SK-N-SH (cell line): ENCODE data around the gene TSPAN32. TPM values are rescaled to one million over a fixed set of nuclear protein-coding genes. Genes with fewer than 3 reads are reported as not detected.
"Not testable (repeated sequence)": the region's sequence is repeated elsewhere in the genome, so short reads cannot be mapped to it uniquely, and the experiment has no call there.

ENCODE experiments used
- CTCF ChIA-PET: fragments of 300-600, 350-600 bp; formaldehyde crosslinking; extraction: SDS; loops from one replicate; lab custom pipeline; 2021; lab: Yijun Ruan, JAX
- POLR2A ChIA-PET: fragments of 350-600 bp; sonication (Branson Sonifier 250); formaldehyde crosslinking; extraction: SDS; loops from one replicate; lab custom pipeline; 2020; ENCODE audit warnings: antibody characterized with exemption, inconsistent platforms; lab: Yijun Ruan, JAX
- DNase-seq: peaks from one replicate; pipeline ENCODE4 v3.0.0; 2012
- H2AFZ ChIP-seq: fragments of 200-600 bp; sonication (generic); 2 replicates; pipeline ENCODE4 v1.8.1; 2016; ENCODE audit warnings: antibody characterized with exemption, mild to moderate bottlenecking, low read depth
- H3F3A ChIP-seq: fragments of 200-600 bp; sonication (generic); replicated peaks from 2 replicates; pipeline ENCODE3; 2016; ENCODE audit warnings: antibody characterized with exemption, mild to moderate bottlenecking; ENCODE audit not compliant: insufficient read depth
- H3K27ac ChIP-seq, 2 experiments: fragments of 200-500 bp in 1 of 2; fragments of 200-600 bp in 1 of 2; sonication (Bioruptor generic) in 1 of 2; sonication (generic), shearing (Covaris generic) in 1 of 2; 2 replicates each; pipeline versions ENCODE4 v1.5.1 to v1.6.1; 2014 to 2016; ENCODE audit warnings: low read depth in 2 of 2, inconsistent platforms in 1 of 2, low read length in 1 of 2, mild to moderate bottlenecking in 1 of 2, mixed read lengths in 1 of 2
- H3K27me3 ChIP-seq: fragments of 200-600 bp; sonication (generic), shearing (Covaris generic); 2 replicates; pipeline ENCODE4 v1.6.1; 2016; ENCODE audit warnings: mixed run types; ENCODE audit not compliant: insufficient read depth
- H3K36me3 ChIP-seq, 2 experiments: fragments of 200-500 bp in 1 of 2; fragments of 200-600 bp in 1 of 2; sonication (Bioruptor generic) in 1 of 2; sonication (generic) in 1 of 2; replicated peaks in 1 of 2; 2 replicates each; pipeline versions ENCODE3 to v1.5.1; 2014 to 2016; ENCODE audit warnings: low read length in 1 of 2, mild to moderate bottlenecking in 1 of 2; ENCODE audit not compliant: insufficient read depth in 2 of 2, control insufficient read depth in 1 of 2
- H3K4me1 ChIP-seq, 2 experiments: fragments of 200-500 bp in 1 of 2; fragments of 200-600 bp in 1 of 2; sonication (Bioruptor generic) in 1 of 2; sonication (generic), shearing (Covaris generic) in 1 of 2; 2 replicates each; pipeline versions ENCODE4 v1.5.1 to v1.6.1; 2014 to 2016; ENCODE audit warnings: low read depth in 1 of 2, low read length in 1 of 2, mixed run types in 1 of 2; ENCODE audit not compliant: insufficient read depth in 2 of 2, control insufficient read depth in 1 of 2
- H3K4me2 ChIP-seq: fragments of 200-600 bp; sonication (generic), shearing (Covaris generic); 2 replicates; pipeline ENCODE4 v1.6.1; 2017; ENCODE audit warnings: mixed run types
- H3K4me3 ChIP-seq, 2 experiments: fragments of 200-500 bp in 1 of 2; fragments of 200-600 bp in 1 of 2; sonication (Bioruptor generic) in 1 of 2; sonication (generic), shearing (Covaris generic) in 1 of 2; 2 replicates each; pipeline versions ENCODE4 v1.5.1 to v1.8.1; 2014 to 2016; ENCODE audit warnings: low read depth in 2 of 2, inconsistent platforms in 1 of 2, low read length in 1 of 2, mild to moderate bottlenecking in 1 of 2, mixed read lengths in 1 of 2, moderate library complexity in 1 of 2
- H3K79me2 ChIP-seq: fragments of 200-600 bp; sonication (generic); 2 replicates; pipeline ENCODE4 v1.8.1; 2017; ENCODE audit warnings: mild to moderate bottlenecking; ENCODE audit not compliant: insufficient read depth
- H3K9ac ChIP-seq: fragments of 200-600 bp; sonication (generic); 2 replicates; pipeline ENCODE4 v1.6.1; 2017; ENCODE audit warnings: mixed run types
- H3K9me2 ChIP-seq: fragments of 200-600 bp; sonication (generic); 2 replicates; pipeline ENCODE4 v1.6.1; 2017; ENCODE audit warnings: mixed run types
- H3K9me3 ChIP-seq: fragments of 200-600 bp; sonication (generic); 2 replicates; pipeline ENCODE4 v1.6.1; 2017; ENCODE audit warnings: mixed run types, mild to moderate bottlenecking, moderate library complexity
- H4K20me1 ChIP-seq: fragments of 200-600 bp; sonication (generic); 2 replicates; pipeline ENCODE4 v1.6.1; 2017; ENCODE audit warnings: mild to moderate bottlenecking, mixed run types; ENCODE audit not compliant: insufficient read depth
- ELF1 ChIP-seq: IDR thresholded peaks from 2 replicates; pipeline ENCODE4 v1.4.0; 2012
- FOXM1 ChIP-seq: IDR thresholded peaks from 2 replicates; pipeline ENCODE4 v1.4.0; 2012; ENCODE audit warnings: low read depth, mild to moderate bottlenecking
- GATA2 ChIP-seq: sonication (generic); formaldehyde crosslinking; IDR thresholded peaks from 2 replicates; pipeline ENCODE4 v1.5.0; 2020; ENCODE audit warnings: mild to moderate bottlenecking, missing genetic modification reagents
- JUND ChIP-seq: IDR thresholded peaks from 2 replicates; pipeline ENCODE4 v1.4.0; 2012
- MEF2A ChIP-seq: IDR thresholded peaks from 2 replicates; pipeline ENCODE4 v1.4.0; 2012; ENCODE audit warnings: low read depth, borderline replicate concordance
- MXI1 ChIP-seq: IDR thresholded peaks from 2 replicates; pipeline ENCODE4 v1.6.1; 2012; ENCODE audit warnings: mild to moderate bottlenecking, low read depth, low read length, improper control_type of control experiment
- NFIC ChIP-seq: IDR thresholded peaks from 2 replicates; pipeline ENCODE4 v1.4.0; 2012; ENCODE audit warnings: borderline replicate concordance
- NRF1 ChIP-seq: IDR thresholded peaks from 2 replicates; pipeline ENCODE4 v1.6.1; 2012; ENCODE audit warnings: low read depth, mild to moderate bottlenecking, low read length
- POLR2AphosphoS5 ChIP-seq: IDR thresholded peaks from 2 replicates; pipeline ENCODE4 v1.6.1; 2012; ENCODE audit warnings: low read depth, low read length
- RAD21 ChIP-seq: IDR thresholded peaks from 2 replicates; pipeline ENCODE4 v1.6.1; 2012; ENCODE audit warnings: mild to moderate bottlenecking, low read length
- RCOR1 ChIP-seq: fragments of 150-350 bp; IDR thresholded peaks from 2 replicates; pipeline ENCODE4 v1.6.1; 2017; ENCODE audit warnings: antibody characterized with exemption, low read length
- TAF1 ChIP-seq: IDR thresholded peaks from 2 replicates; pipeline ENCODE4 v1.6.1; 2012; ENCODE audit warnings: low read depth, mild to moderate bottlenecking, low read length, moderate library complexity, borderline replicate concordance
- TEAD4 ChIP-seq: IDR thresholded peaks from 2 replicates; pipeline ENCODE4 v1.4.0; 2012; ENCODE audit warnings: mild to moderate bottlenecking, borderline replicate concordance; ENCODE audit not compliant: insufficient read depth
- WGBS: methylation state at CpG from one replicate; pipeline ENCODE4 v1.1.6; 2017; ENCODE audit warnings: low lambda C conversion rate; 5-methylcytosine and 5-hydroxymethylcytosine counted together
- polyA plus RNA-seq, 3 experiments: library from polyadenylated mRNA; depleted of rRNA; stranded (reverse); fragments of >200 nt; gene quantifications; 2 replicates each; pipeline ENCODE4 v1.2.3, GENCODE V29; 2012
- TF ChIP-seq, protein P1 (sequence below): fragments of 200-600 bp; sonication (generic); IDR thresholded peaks from 2 replicates; pipeline ENCODE4 v1.6.1; 2017; ENCODE audit warnings: antibody characterized with exemption, mild to moderate bottlenecking, moderate library complexity
- TF ChIP-seq, protein P2 (sequence below): IDR thresholded peaks from 2 replicates; pipeline ENCODE4 v1.4.0; 2012; ENCODE audit warnings: low read depth, borderline replicate concordance
- TF ChIP-seq, protein P3 (sequence below): IDR thresholded peaks from 2 replicates; pipeline ENCODE4; 2012

The TSPAN32 gene
- polyA plus RNA-seq, 1 of the 3 experiments (the other 2 are of a cell fraction) = 0.12 TPM

DNA sequence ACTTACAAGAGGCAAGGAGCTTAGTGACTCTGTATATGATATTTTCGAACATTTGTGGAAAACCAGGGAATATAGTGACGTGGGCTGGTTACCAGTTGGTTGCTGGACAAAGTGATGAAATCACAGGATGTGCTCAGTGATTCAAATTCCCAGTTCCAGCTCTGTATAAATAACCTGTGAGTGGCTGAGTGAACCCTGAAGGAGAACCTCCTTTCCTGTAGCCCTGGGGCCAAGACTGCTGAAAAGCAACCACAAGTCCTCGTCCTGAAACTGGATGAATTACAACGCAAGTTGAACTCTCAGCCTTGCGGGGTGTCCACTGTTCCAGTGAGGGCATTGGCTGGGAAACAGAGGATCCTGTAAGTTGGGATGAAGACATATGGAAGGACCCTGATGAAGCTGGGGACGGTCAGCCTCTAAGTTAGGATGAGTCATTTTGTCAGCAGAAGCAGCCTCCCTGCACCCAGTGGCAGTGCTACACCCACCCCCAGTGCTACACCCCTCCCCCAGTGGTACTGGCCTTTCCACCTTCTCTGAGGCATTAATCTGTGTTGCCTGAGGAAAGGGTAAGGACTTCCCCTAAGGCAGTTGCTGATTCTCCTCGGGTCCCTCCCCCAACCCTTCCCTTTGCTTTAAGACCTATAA, 53.3 kb downstream of the TSPAN32 start:
- no peaks in the 10 kb centered on the region for H3K9me3 ChIP-seq
- H3K4me1 ChIP-seq = no peaks in the 10 kb centered on the region
- 52% methylated on average over 7 of the region's 7 CpGs for WGBS
- H3K27me3 ChIP-seq = no peaks in the 10 kb centered on the region
- H3K4me3 ChIP-seq = no peak overlapping the region
- no peaks in the 10 kb centered on the region for H3F3A ChIP-seq
- TF ChIP-seq, protein P1, sequence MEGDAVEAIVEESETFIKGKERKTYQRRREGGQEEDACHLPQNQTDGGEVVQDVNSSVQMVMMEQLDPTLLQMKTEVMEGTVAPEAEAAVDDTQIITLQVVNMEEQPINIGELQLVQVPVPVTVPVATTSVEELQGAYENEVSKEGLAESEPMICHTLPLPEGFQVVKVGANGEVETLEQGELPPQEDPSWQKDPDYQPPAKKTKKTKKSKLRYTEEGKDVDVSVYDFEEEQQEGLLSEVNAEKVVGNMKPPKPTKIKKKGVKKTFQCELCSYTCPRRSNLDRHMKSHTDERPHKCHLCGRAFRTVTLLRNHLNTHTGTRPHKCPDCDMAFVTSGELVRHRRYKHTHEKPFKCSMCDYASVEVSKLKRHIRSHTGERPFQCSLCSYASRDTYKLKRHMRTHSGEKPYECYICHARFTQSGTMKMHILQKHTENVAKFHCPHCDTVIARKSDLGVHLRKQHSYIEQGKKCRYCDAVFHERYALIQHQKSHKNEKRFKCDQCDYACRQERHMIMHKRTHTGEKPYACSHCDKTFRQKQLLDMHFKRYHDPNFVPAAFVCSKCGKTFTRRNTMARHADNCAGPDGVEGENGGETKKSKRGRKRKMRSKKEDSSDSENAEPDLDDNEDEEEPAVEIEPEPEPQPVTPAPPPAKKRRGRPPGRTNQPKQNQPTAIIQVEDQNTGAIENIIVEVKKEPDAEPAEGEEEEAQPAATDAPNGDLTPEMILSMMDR = no peak
- TF ChIP-seq GATA2 (CRISPR knock-in tag) (no peak), ELF1 (no peak), JUND (no peak), TAF1 (no peak), RAD21 (no peak)
- no peaks in the 10 kb centered on the region for H3K9me2 ChIP-seq
- no peaks in the 10 kb centered on the region for H4K20me1 ChIP-seq
- no peak overlapping the region for H2AFZ ChIP-seq
- DNase-seq = no peak
- H3K4me2 ChIP-seq = no peak overlapping the region
- no peak overlapping the region for H3K9ac ChIP-seq
- no peak overlapping the region for H3K27ac ChIP-seq
- H3K36me3 ChIP-seq = no peaks in the 10 kb centered on the region
- CTCF ChIA-PET = interaction anchor here (1.0 kb wide), 1 partner anchor 64 kb away, joined by 3 read pairs; no protein-coding TSS in a partner anchor
- POLR2A ChIA-PET = no interaction called here
- H3K79me2 ChIP-seq = no peaks in the 10 kb centered on the region

DNA sequence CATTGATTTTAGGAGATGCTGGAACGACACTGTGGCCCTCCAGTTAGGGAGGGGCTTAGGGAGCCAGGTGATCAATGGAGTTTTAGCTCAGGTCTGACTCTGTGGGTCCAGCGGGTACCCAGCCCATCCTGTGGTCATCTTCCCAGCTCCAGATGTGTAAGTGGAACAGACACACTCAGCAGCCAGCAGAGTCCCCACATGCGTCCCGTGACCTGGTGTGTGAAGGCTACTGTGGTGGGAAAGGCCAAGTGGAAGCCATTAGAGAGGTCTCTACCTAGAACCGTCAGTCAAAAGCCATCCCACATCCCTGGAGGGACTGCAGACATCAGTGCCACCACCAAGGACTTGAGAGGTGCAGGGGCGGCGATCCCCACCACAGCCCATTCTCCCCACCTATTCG, 55.4 kb downstream of the TSPAN32 start:
- H3K79me2 ChIP-seq = no peaks in the 10 kb centered on the region
- no peak overlapping the region for H2AFZ ChIP-seq
- no peak overlapping the region for H3K4me2 ChIP-seq
- DNase-seq = no peak
- 13% methylated on average over 4 of the region's 8 CpGs for WGBS
- H3K27me3 ChIP-seq = no peaks in the 10 kb centered on the region
- H3K4me1 ChIP-seq = no peaks in the 10 kb centered on the region
- no peaks in the 10 kb centered on the region for H3K9me3 ChIP-seq
- no peak overlapping the region for H3K27ac ChIP-seq
- H4K20me1 ChIP-seq = no peaks in the 10 kb centered on the region
- H3K9ac ChIP-seq = no peak overlapping the region
- no peaks in the 10 kb centered on the region for H3K9me2 ChIP-seq
- POLR2A ChIA-PET = no interaction called here
- TF ChIP-seq MEF2A (no peak), NRF1 (no peak), NFIC (no peak), FOXM1 (no peak), POLR2AphosphoS5 (no peak), TEAD4 (no peak), RCOR1 (no peak), MXI1 (no peak)
- TF ChIP-seq, protein P2, sequence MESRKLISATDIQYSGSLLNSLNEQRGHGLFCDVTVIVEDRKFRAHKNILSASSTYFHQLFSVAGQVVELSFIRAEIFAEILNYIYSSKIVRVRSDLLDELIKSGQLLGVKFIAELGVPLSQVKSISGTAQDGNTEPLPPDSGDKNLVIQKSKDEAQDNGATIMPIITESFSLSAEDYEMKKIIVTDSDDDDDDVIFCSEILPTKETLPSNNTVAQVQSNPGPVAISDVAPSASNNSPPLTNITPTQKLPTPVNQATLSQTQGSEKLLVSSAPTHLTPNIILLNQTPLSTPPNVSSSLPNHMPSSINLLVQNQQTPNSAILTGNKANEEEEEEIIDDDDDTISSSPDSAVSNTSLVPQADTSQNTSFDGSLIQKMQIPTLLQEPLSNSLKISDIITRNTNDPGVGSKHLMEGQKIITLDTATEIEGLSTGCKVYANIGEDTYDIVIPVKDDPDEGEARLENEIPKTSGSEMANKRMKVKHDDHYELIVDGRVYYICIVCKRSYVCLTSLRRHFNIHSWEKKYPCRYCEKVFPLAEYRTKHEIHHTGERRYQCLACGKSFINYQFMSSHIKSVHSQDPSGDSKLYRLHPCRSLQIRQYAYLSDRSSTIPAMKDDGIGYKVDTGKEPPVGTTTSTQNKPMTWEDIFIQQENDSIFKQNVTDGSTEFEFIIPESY = no peak
- TF ChIP-seq, protein P3, sequence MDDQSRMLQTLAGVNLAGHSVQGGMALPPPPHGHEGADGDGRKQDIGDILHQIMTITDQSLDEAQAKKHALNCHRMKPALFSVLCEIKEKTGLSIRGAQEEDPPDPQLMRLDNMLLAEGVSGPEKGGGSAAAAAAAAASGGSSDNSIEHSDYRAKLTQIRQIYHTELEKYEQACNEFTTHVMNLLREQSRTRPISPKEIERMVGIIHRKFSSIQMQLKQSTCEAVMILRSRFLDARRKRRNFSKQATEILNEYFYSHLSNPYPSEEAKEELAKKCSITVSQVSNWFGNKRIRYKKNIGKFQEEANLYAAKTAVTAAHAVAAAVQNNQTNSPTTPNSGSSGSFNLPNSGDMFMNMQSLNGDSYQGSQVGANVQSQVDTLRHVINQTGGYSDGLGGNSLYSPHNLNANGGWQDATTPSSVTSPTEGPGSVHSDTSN = no peak
- H3K36me3 ChIP-seq = no peaks in the 10 kb centered on the region
- no peaks in the 10 kb centered on the region for H3F3A ChIP-seq
- H3K4me3 ChIP-seq = no peak overlapping the region
- CTCF ChIA-PET = no interaction called here

DNA sequence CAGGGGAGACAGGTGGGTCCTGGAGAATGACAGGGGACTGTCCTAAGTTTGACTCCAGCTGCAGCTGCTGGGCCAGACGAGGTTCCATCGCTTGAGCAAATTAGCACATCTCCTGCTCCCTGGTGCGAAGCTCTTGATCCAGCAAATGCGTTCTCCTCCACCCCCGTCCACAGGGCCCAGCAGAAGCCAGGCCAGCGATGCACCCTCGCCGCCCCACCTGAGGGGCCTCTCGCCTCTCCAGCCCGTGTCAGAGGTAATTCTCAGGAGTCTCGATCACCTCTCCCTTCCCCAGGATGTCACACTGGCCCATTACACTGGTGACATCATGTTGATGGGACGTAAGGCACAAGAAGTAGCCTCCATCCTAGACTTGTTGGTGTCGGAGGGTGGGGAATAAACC, 55.8 kb downstream of the TSPAN32 start:
- H3K79me2 ChIP-seq, H3K9me2 ChIP-seq, H4K20me1 ChIP-seq, H3K27me3 ChIP-seq, H2AFZ ChIP-seq, H3K36me3 ChIP-seq, H3K27ac ChIP-seq, H3K9me3 ChIP-seq, POLR2A ChIA-PET, H3K4me1 ChIP-seq, DNase-seq, H3K4me3 ChIP-seq, H3F3A ChIP-seq, H3K9ac ChIP-seq, H3K4me2 ChIP-seq, CTCF ChIA-PET: not testable (repeated sequence)
- 69% methylated on average over 10 of the region's 13 CpGs for WGBS
